HG03139 (cell line): ENCODE results near the gene DCLRE1C.
"Not testable (repeated sequence)": the region's sequence is repeated elsewhere in the genome, so short reads cannot be mapped to it uniquely, and the experiment has no call there.

Source experiments
- ATAC-seq: cut with Tn5 transposase; IDR thresholded peaks from one replicate; pipeline ENCODE4 v1.9.1; 2021; ENCODE audit not compliant: unreplicated experiment

The DCLRE1C gene

GRCh38 chr10:14884082-14884481 is 69.8 kb downstream of the DCLRE1C start:
- ATAC-seq, result no peak

GRCh38 chr10:14880229-14880628 is 73.7 kb downstream of the DCLRE1C start:
- ATAC-seq, result no peak

- ATAC-seq, result no peak
Observed at GRCh38 chr10:14879928-14880193, 74.0 kb downstream of the DCLRE1C start.

GRCh38 chr10:14879124-14879927 is 74.6 kb downstream of the DCLRE1C start:
- no peak for ATAC-seq

GRCh38 chr10:14878266-14879123 is 75.4 kb downstream of the DCLRE1C start, which contains the start of gene SUV39H2:
Gene SUV39H2 (plus strand): TSS chr10:14878866. CDS start chr10:14878889, 23 bp downstream.
- ATAC-seq, result peak; percentile 88

- ATAC-seq, result no peak
Observed at GRCh38 chr10:14876764-14877163, 77.1 kb downstream of the DCLRE1C start.

GRCh38 chr10:14875941-14876340 is 78.0 kb downstream of the DCLRE1C start:
- ATAC-seq, result no peak

- ATAC-seq, result no peak
Observed at GRCh38 chr10:14873090-14873760, 80.7 kb downstream of the DCLRE1C start.

GRCh38 chr10:14864871-14865270 is 89.0 kb downstream of the DCLRE1C start:
- not testable (repeated sequence) for ATAC-seq

GRCh38 chr10:14864466-14864865 is 89.4 kb downstream of the DCLRE1C start:
- ATAC-seq, result not testable (repeated sequence)

- no peak for ATAC-seq
Observed at GRCh38 chr10:14860791-14861190, 93.1 kb downstream of the DCLRE1C start.

- no peak for ATAC-seq
Observed at GRCh38 chr10:14859775-14860174, 94.1 kb downstream of the DCLRE1C start.

- no peak for ATAC-seq
Observed at GRCh38 chr10:14859043-14859442, 94.9 kb downstream of the DCLRE1C start.

GRCh38 chr10:14858338-14858960 is 95.4 kb downstream of the DCLRE1C start:
- no peak for ATAC-seq

- no peak for ATAC-seq
Observed at GRCh38 chr10:14855453-14855852, 98.4 kb downstream of the DCLRE1C start.

- no peak for ATAC-seq
Observed at GRCh38 chr10:14852236-14852635, 101.7 kb downstream of the DCLRE1C start.
